PC-9 (cell line): Measurements from ENCODE around the gene GON4L.

Experiments used
- CTCF ChIP-seq: fragments of 200-600 bp; sonication (generic); conservative IDR thresholded peaks from 2 replicates; pipeline ENCODE4 v1.6.1; 2017; ENCODE audit warnings: mixed run types, antibody characterized with exemption, mild to moderate bottlenecking, moderate library complexity
- EZH2 ChIP-seq: fragments of 200-600 bp; sonication (generic); IDR thresholded peaks from 2 replicates; pipeline ENCODE4 v1.8.0; 2017; ENCODE audit warnings: antibody characterized with exemption, low read depth

- TF ChIP-seq CTCF = no peak
- TF ChIP-seq EZH2 = no peak
Measured at GRCh38 chr1:155834296-155834926, 22.6 kb downstream of the GON4L start.
